GM12874 (cell line): Measurements from ENCODE around the gene MMP21.

Source experiments
- TF ChIP-seq, protein P1 (sequence below): IDR thresholded peaks from 2 replicates; pipeline ENCODE4 v1.5.1; 2011; ENCODE audit warnings: low read depth, mild to moderate bottlenecking, control low read depth, low read length, moderate library complexity; ENCODE audit not compliant: insufficient read depth

The MMP21 gene

DNA sequence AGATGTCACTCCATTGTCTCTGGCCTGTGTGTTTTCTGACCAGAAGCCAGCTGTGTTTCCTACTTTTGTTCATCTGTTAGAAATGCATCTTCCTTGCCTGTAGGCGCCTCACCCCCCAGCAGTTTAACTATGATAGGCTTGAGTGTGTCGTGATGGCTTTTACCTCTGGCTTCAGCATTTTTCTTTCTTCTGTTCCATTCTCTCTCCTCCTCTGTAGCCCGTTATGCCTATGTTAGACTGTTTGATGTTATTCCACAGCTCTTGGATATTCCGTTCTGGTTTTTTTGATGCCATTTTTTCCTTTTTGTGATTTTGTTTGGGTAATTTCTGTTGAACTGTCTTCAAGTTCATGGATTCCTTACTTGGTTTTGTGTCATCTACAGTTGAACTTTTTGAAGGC, 17.9 kb downstream of the MMP21 start:
- TF ChIP-seq, protein P1, sequence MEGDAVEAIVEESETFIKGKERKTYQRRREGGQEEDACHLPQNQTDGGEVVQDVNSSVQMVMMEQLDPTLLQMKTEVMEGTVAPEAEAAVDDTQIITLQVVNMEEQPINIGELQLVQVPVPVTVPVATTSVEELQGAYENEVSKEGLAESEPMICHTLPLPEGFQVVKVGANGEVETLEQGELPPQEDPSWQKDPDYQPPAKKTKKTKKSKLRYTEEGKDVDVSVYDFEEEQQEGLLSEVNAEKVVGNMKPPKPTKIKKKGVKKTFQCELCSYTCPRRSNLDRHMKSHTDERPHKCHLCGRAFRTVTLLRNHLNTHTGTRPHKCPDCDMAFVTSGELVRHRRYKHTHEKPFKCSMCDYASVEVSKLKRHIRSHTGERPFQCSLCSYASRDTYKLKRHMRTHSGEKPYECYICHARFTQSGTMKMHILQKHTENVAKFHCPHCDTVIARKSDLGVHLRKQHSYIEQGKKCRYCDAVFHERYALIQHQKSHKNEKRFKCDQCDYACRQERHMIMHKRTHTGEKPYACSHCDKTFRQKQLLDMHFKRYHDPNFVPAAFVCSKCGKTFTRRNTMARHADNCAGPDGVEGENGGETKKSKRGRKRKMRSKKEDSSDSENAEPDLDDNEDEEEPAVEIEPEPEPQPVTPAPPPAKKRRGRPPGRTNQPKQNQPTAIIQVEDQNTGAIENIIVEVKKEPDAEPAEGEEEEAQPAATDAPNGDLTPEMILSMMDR, result no peak

DNA sequence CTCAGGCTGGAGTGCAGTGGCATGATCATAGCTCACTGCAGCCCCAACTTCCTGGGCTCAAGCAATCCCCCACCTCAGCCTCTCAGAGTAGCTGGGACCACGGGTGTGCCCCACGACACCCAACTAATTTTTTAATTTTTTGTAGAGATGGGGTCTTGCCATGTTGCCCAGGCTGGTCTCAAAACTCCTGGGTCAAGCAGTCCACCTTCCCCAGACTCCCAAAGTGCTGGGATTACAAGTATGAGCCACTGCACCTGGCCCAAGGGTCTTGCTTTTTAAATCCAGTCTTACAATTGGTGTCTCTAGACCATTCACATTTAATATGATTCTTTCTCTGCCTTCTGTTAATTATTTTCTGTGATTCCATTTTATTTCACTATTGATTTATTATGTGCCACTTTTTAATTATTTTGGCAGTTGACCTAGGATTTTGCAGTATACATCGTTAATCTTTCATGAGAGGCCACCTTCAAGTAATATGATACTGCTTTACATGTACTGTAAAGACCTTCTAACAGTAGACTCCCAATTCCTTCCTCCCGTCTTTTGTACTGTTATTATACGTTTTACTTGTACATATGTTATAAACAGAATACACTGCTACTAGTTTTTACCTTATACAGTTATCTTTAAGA, 18.7 kb downstream of the MMP21 start:
- TF ChIP-seq, protein P1, result no peak

DNA sequence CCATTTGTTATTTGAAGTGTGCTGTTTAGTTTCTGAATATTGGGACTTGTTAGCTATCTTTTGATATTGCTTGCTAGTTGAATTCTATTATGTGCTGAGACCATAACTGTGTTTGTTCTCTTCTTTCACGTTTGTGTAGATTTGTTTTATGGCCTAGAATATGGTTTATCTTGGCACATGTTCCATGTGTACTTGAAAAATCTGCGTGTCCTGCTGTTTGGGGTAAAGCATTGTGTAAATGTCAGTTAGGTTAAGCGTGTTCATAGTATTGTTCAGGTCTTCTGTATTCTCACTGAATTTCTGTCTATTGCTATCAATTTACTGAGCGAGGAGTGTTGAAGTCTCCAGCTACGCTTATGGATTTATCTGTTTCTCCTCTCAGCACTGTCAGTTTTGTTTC, 19.4 kb downstream of the MMP21 start:
- TF ChIP-seq, protein P1, result no peak

DNA sequence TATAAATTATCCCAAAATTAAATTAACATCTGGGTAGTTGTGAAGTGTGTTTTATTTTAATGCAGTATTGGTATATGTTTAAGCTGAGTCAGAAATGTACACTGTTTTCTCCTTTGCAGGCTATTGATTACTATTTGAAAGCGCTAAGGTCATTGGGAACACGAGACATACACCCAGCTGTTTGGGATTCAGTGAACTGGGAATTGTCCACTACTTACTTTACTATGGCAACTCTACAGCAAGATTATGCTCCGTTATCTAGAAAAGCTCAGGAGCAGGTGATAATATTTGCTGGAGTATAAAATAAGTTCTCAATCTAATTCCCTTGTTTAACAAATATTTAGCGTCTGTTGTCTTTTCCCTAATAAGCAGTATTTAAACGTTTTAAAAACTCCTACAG, 28.2 kb downstream of the MMP21 start:
- TF ChIP-seq, protein P1, result no peak

DNA sequence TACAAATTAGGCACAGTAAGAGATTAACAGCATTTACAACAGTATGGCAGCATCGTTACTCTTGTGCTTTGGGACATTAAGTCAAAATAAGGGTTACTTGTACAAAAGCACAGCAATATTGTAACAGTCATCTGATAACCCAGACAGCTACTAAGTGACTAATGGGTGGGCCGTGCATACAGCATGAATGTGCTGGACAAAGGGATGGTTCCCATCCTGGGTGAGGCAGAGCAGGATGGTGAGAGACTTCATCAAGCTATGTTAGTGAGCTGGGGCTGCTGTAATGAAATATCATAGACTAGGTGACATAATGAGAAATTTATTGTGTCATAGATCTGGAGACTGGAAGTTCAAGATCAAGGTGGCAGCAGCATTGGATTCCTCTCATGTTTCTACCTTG, 30.7 kb downstream of the MMP21 start:
- TF ChIP-seq, protein P1, result no peak

DNA sequence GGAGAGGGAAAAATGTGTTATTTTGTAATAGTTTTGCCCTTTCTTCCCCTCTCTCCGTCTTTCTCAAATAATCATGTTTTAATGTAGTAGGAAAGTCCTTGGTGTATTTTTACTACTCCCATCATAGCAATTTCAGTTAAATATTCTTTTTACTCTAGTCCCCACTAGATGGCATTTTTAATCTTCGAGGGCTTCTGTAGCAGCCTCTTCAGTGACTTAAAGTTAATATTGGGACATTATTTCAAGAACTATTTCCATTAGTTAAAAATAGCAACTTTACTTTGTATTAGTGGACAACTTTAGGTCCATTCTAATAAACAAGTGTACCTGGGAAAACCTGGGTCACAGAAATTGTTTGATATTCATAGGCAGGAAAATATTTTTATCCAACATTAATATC, 33.2 kb downstream of the MMP21 start:
- TF ChIP-seq, protein P1, result no peak

DNA sequence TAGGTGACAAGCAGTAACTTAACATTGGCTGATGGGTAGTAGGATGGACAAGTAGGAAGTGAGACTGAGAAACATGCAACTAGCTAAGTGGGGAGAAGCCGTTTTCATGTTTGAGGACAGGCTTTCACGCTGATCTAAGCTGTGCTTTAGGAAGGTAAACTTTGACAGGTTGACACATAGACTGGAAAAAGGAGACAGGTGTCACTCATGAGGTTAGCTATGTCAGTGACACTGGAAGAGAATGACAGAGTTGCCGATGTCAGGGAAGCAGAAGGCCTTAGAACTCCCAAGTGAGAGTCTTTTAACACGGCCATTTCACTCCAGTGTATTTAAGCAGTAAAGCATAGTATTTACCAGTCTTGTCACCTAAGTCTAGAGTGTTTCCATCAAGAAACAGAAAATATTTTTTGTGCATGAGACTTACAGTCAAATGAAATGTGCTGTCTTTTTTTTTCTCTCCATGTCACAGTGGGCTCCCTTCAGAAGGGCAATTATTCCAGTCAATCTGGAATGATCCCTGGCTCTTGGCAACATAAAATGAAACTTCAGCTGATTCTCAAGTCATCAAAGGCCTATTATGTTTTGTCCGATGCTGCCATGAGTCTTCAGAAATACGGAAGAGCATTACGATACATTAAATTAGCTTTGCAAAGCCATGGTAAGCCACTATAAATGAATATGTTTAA, 35.5 kb downstream of the MMP21 start:
- TF ChIP-seq, protein P1, result no peak
